ENCODE data around the gene ZBTB6.
A peak's percentile ranks its signal among the peaks of the same experiment; 100 is the strongest.
"Not testable (repeated sequence)": the region's sequence is repeated elsewhere in the genome, so short reads cannot be mapped to it uniquely, and the experiment has no call there.

ZBTB6 gene

GRCh38 chr9:122904466-122904822 is 8.7 kb downstream of the ZBTB6 start:
- no peak for TF ChIP-seq CTCF (IDR thresholded peaks at IDR 0.05; ENCODE audit: borderline replicate concordance, control extremely low read depth, extremely low read depth, insufficient read depth, missing control alignments)
- in situ Hi-C loops (cut with MboI; ENCODE audit: low sequenced_read_pairs, unreplicated experiment): no loop called here
- peak; percentile 32 for DNase-seq (ENCODE audit: low spot score)

- DNase-seq (ENCODE audit: low spot score): peak; percentile 46
- no peak for TF ChIP-seq CTCF (IDR thresholded peaks at IDR 0.05; ENCODE audit: borderline replicate concordance, control extremely low read depth, extremely low read depth, insufficient read depth, missing control alignments)
- in situ Hi-C loops (cut with MboI; ENCODE audit: low sequenced_read_pairs, unreplicated experiment): no loop called here
Observed at GRCh38 chr9:122900791-122901190, 12.3 kb downstream of the ZBTB6 start.

GRCh38 chr9:122897969-122898368 is 15.2 kb downstream of the ZBTB6 start:
- no peak for TF ChIP-seq CTCF (IDR thresholded peaks at IDR 0.05; ENCODE audit: borderline replicate concordance, control extremely low read depth, extremely low read depth, insufficient read depth, missing control alignments)
- in situ Hi-C loops (cut with MboI; ENCODE audit: low sequenced_read_pairs, unreplicated experiment): no loop called here
- no peak for DNase-seq (ENCODE audit: low spot score)

- no peak for TF ChIP-seq CTCF (IDR thresholded peaks at IDR 0.05; ENCODE audit: borderline replicate concordance, control extremely low read depth, extremely low read depth, insufficient read depth, missing control alignments)
- in situ Hi-C loops (cut with MboI; ENCODE audit: low sequenced_read_pairs, unreplicated experiment): no loop called here
Observed at GRCh38 chr9:122888480-122888879, 24.6 kb downstream of the ZBTB6 start.

GRCh38 chr9:122883125-122883524 is 30.0 kb downstream of the ZBTB6 start:
- DNase-seq (ENCODE audit: low spot score): no peak
- in situ Hi-C loops (cut with MboI; ENCODE audit: low sequenced_read_pairs, unreplicated experiment): no loop called here
- no peak for TF ChIP-seq CTCF (IDR thresholded peaks at IDR 0.05; ENCODE audit: borderline replicate concordance, control extremely low read depth, extremely low read depth, insufficient read depth, missing control alignments)

More at GRCh38 chr9:122888480-122888879, 24.6 kb downstream of the ZBTB6 start:
- no peak for DNase-seq (ENCODE audit: low spot score)

GRCh38 chr9:122879443-122879842 is 33.7 kb downstream of the ZBTB6 start:
- no peak for TF ChIP-seq CTCF (IDR thresholded peaks at IDR 0.05; ENCODE audit: borderline replicate concordance, control extremely low read depth, extremely low read depth, insufficient read depth, missing control alignments)
- no peak for DNase-seq (ENCODE audit: low spot score)
- in situ Hi-C loops (cut with MboI; ENCODE audit: low sequenced_read_pairs, unreplicated experiment): no loop called here

GRCh38 chr9:122875523-122875922 is 37.6 kb downstream of the ZBTB6 start:
- no peak for TF ChIP-seq CTCF (IDR thresholded peaks at IDR 0.05; ENCODE audit: borderline replicate concordance, control extremely low read depth, extremely low read depth, insufficient read depth, missing control alignments)
- in situ Hi-C loops (cut with MboI; ENCODE audit: low sequenced_read_pairs, unreplicated experiment): no loop called here
- no peak for DNase-seq (ENCODE audit: low spot score)

- in situ Hi-C loops (cut with MboI; ENCODE audit: low sequenced_read_pairs, unreplicated experiment); DNase-seq (ENCODE audit: low spot score): not testable (repeated sequence)
Observed at GRCh38 chr9:122867276-122867675, 45.8 kb downstream of the ZBTB6 start.
